Smooth muscle cell (in vitro differentiated cells): ENCODE measurements around the gene TSPOAP1. TPM values are rescaled to one million over a fixed set of nuclear protein-coding genes. Genes with fewer than 3 reads are reported as not detected.

Experiments used
- DNase-seq: peaks from one replicate; lab custom pipeline; 2025; ENCODE audit not compliant: unreplicated experiment; lab: John Stamatoyannopoulos, UW
- H2AFZ ChIP-seq: fragments of 200-600 bp; sonication (generic); 2 replicates; pipeline ENCODE4 v1.6.0; 2016; ENCODE audit warnings: antibody characterized with exemption, low read depth, mild to moderate bottlenecking
- H3F3A ChIP-seq: fragments of 200-600 bp; sonication (generic); 2 replicates; pipeline ENCODE4 v1.6.0; 2017; ENCODE audit warnings: antibody characterized with exemption, low read depth
- H3K27ac ChIP-seq: fragments of 200-600 bp; sonication (generic); 2 replicates; pipeline ENCODE4 v1.5.1; 2016; ENCODE audit warnings: low read depth, mild to moderate bottlenecking
- H3K27me3 ChIP-seq: fragments of 200-600 bp; sonication (generic); 2 replicates; pipeline ENCODE4 v1.6.1; 2016; ENCODE audit warnings: low read depth, mild to moderate bottlenecking
- H3K36me3 ChIP-seq: fragments of 200-600 bp; sonication (generic); 2 replicates; pipeline ENCODE4 v1.5.1; 2016; ENCODE audit warnings: low read depth
- H3K4me1 ChIP-seq: fragments of 200-600 bp; sonication (generic); 2 replicates; pipeline ENCODE4 v1.5.1; 2016; ENCODE audit warnings: low read depth
- H3K4me2 ChIP-seq: fragments of 200-600 bp; sonication (generic); 2 replicates; pipeline ENCODE4 v1.6.0; 2016; ENCODE audit warnings: mild to moderate bottlenecking
- H3K4me3 ChIP-seq: fragments of 200-600 bp; sonication (generic); 2 replicates; pipeline ENCODE4 v1.5.1; 2016; ENCODE audit warnings: mild to moderate bottlenecking
- H3K79me2 ChIP-seq: fragments of 200-600 bp; sonication (generic); 2 replicates; pipeline ENCODE4 v1.6.0; 2016; ENCODE audit warnings: low read depth, mild to moderate bottlenecking
- H3K9ac ChIP-seq: fragments of 200-600 bp; sonication (generic); 2 replicates; pipeline ENCODE4 v1.6.0; 2016; ENCODE audit warnings: low read depth
- H3K9me3 ChIP-seq: fragments of 200-600 bp; sonication (generic); replicated peaks from 2 replicates; pipeline ENCODE4 v1.5.1; 2016; ENCODE audit warnings: low read depth
- H4K20me1 ChIP-seq: fragments of 200-600 bp; sonication (generic); 2 replicates; pipeline ENCODE4 v1.6.0; 2016; ENCODE audit warnings: low read depth
- CTCF ChIP-seq: fragments of 200-600 bp; sonication (generic); IDR thresholded peaks from 2 replicates; pipeline ENCODE4 v1.5.1; 2017; ENCODE audit warnings: borderline replicate concordance, mild to moderate bottlenecking, antibody characterized with exemption; ENCODE audit not compliant: insufficient read depth, poor library complexity, severe bottlenecking
- WGBS: methylation state at CpG from one replicate; pipeline ENCODE4 v1.1.7; 2016; ENCODE audit warnings: low lambda C conversion rate; 5-methylcytosine and 5-hydroxymethylcytosine counted together
- polyA plus RNA-seq: library from polyadenylated mRNA; unstranded; fragments of >200 nt; fragmentation: Nextera tagmentation; extraction: Ambion mirVana; gene quantifications from 2 replicates; pipeline ENCODE4 v1.2.1, GENCODE V29; 2016
- total RNA-seq: library from RNA; depleted of rRNA; stranded (reverse); fragments of >200 nt; gene quantifications from 2 replicates; pipeline ENCODE4 v1.2.3, GENCODE V29; 2014

TSPOAP1 gene
- total and polyA plus RNA-seq, 2 experiments from 2014 or later, result 7.0 to 11.7 TPM

- no peak for DNase-seq
- H3K36me3 ChIP-seq, result no peaks in the 10 kb centered on the region
Observed at GRCh38 chr17:58330538-58330996, 2.0 kb upstream of the TSPOAP1 start.

GRCh38 chr17:58329810-58330537, 1.4 kb upstream of the TSPOAP1 start:
- H4K20me1 ChIP-seq, result no peaks in the 10 kb centered on the region
- 90% methylated on average over 4 of the region's 4 CpGs for WGBS
- no peak for TF ChIP-seq CTCF

More at GRCh38 chr17:58330538-58330996, 2.0 kb upstream of the TSPOAP1 start:
- Histone ChIP-seq H3K79me2 (no peaks in the 10 kb centered on the region), H3K4me2 (no peak overlapping the region), H3F3A (no peaks in the 10 kb centered on the region), H4K20me1 (no peaks in the 10 kb centered on the region), H3K4me3 (no peak overlapping the region), H3K27me3 (no peaks in the 10 kb centered on the region), H3K9me3 (no peaks in the 10 kb centered on the region), H3K4me1 (peaks cover 17% of the 10 kb centered on the region), H3K27ac (no peak overlapping the region), H3K9ac (no peak overlapping the region), H2AFZ (no peak overlapping the region)
- 99% methylated on average over 9 of the region's 10 CpGs for WGBS
- TF ChIP-seq CTCF, result no peak

GRCh38 chr17:58329035-58329809, 627 bp upstream of the TSPOAP1 start:
- TF ChIP-seq CTCF, result no peak
- Histone ChIP-seq H3K27ac (no peak overlapping the region), H3K27me3 (no peaks in the 10 kb centered on the region), H3K9me3 (no peaks in the 10 kb centered on the region), H3K79me2 (no peaks in the 10 kb centered on the region), H2AFZ (no peak overlapping the region), H3K4me3 (no peak overlapping the region), H3K9ac (no peak overlapping the region), H3K4me1 (peaks cover 24% of the 10 kb centered on the region), H3F3A (no peaks in the 10 kb centered on the region), H4K20me1 (no peaks in the 10 kb centered on the region), H3K4me2 (peak overlapping the region; percentile 33), H3K36me3 (no peaks in the 10 kb centered on the region)
- 74% methylated on average over 16 of the region's 16 CpGs for WGBS
- DNase-seq, result no peak

More at GRCh38 chr17:58329810-58330537, 1.4 kb upstream of the TSPOAP1 start:
- Histone ChIP-seq H3K27me3 (no peaks in the 10 kb centered on the region), H3F3A (no peaks in the 10 kb centered on the region), H3K27ac (no peak overlapping the region), H3K4me1 (peaks cover 18% of the 10 kb centered on the region), H3K9ac (no peak overlapping the region), H3K9me3 (no peaks in the 10 kb centered on the region), H3K36me3 (no peaks in the 10 kb centered on the region), H3K4me3 (no peak overlapping the region), H3K79me2 (no peaks in the 10 kb centered on the region), H3K4me2 (no peak overlapping the region), H2AFZ (no peak overlapping the region)
- no peak for DNase-seq
